Spinal cord (tissue), 10 donors: Measurements from ENCODE around the gene IRAG1. TPM values are rescaled to one million over a fixed set of nuclear protein-coding genes. Genes with fewer than 3 reads are reported as not detected.
"Not testable (repeated sequence)": the region's sequence is repeated elsewhere in the genome, so short reads cannot be mapped to it uniquely, and the experiment has no call there.

ENCODE experiments used
- DNase-seq, 6 donors: peaks; one replicate each; pipeline versions ENCODE4 v3.0.0 to v3.0.0-alpha.2; 2013 to 2015; ENCODE audit warnings: low spot score in 6 of 6, low read depth in 4 of 6
- H3K27ac ChIP-seq: one replicate; pipeline ENCODE4 v1.5.1; 2013; ENCODE audit warnings: low read depth, low read length, control low read depth
- H3K27me3 ChIP-seq: one replicate; pipeline ENCODE4 v1.6.1; 2013; ENCODE audit warnings: low read length; ENCODE audit not compliant: control insufficient read depth, insufficient read depth
- H3K36me3 ChIP-seq: one replicate; pipeline ENCODE4 v1.6.1; 2013; ENCODE audit warnings: low read length; ENCODE audit not compliant: control insufficient read depth, insufficient read depth
- H3K4me1 ChIP-seq: one replicate; pipeline ENCODE4 v1.6.1; 2013; ENCODE audit warnings: low read length; ENCODE audit not compliant: control insufficient read depth, insufficient read depth
- H3K4me3 ChIP-seq: one replicate; pipeline ENCODE4 v1.5.1; 2013; ENCODE audit warnings: low read depth, low read length, control low read depth
- H3K9me3 ChIP-seq: one replicate; pipeline ENCODE4 v1.6.1; 2013; ENCODE audit warnings: low read length; ENCODE audit not compliant: control insufficient read depth, insufficient read depth
- WGBS: methylation state at CpG from one replicate; pipeline ENCODE4 v1.1.5; 2013; ENCODE audit warnings: missing lambda C conversion rate; ENCODE audit not compliant: insufficient coverage; 5-methylcytosine and 5-hydroxymethylcytosine counted together
- polyA plus RNA-seq, 2 donors: library from polyadenylated mRNA; unstranded; fragments of 120-200 nt; gene quantifications; one replicate each; pipeline ENCODE4 v1.2.1, GENCODE V29; 2013; ENCODE audit not compliant: insufficient read length in 2 of 2
- total RNA-seq, 2 donors: library from RNA; depleted of rRNA in 1 of 2; stranded (reverse); fragments of 120-200 nt in 1 of 2; fragments of >200 nt in 1 of 2; gene quantifications; one replicate each; pipeline versions ENCODE4 v1.2.3 to v1.2.4, GENCODE V29; 2013 to 2014
- donor health status: healthy.

IRAG1 gene
- total and polyA plus RNA-seq, 4 donors: 4.2 to 13.8 (median 4.9) TPM

GRCh38 chr11:10686311-10686710 lies 7.2 kb downstream of the IRAG1 start:
- no peak overlapping the region for H3K4me3 ChIP-seq
- no peak overlapping the region for H3K27ac ChIP-seq
- no peaks in the 10 kb centered on the region for H3K27me3 ChIP-seq
- H3K4me1 ChIP-seq: no peaks in the 10 kb centered on the region
- WGBS: 73% methylated on average over 1 of the region's 1 CpG
- no peaks in the 10 kb centered on the region for H3K9me3 ChIP-seq
- no peak for DNase-seq
- no peaks in the 10 kb centered on the region for H3K36me3 ChIP-seq

- Histone ChIP-seq H3K9me3 (no peaks in the 10 kb centered on the region), H3K27ac (no peak overlapping the region), H3K4me3 (no peak overlapping the region), H3K36me3 (no peaks in the 10 kb centered on the region), H3K27me3 (no peaks in the 10 kb centered on the region), H3K4me1 (no peaks in the 10 kb centered on the region)
- no peak for DNase-seq
- WGBS: no CpG with 5 or more reads among the region's 1 CpG
These were observed 10.1 kb downstream of the IRAG1 start for GRCh38 chr11:10683429-10683828.

GRCh38 chr11:10680956-10681487 lies 12.5 kb downstream of the IRAG1 start:
- H3K4me1 ChIP-seq: no peaks in the 10 kb centered on the region
- no peak for DNase-seq
- H3K9me3 ChIP-seq: no peaks in the 10 kb centered on the region
- WGBS: 100% methylated on average over 1 of the region's 3 CpGs
- H3K4me3 ChIP-seq: no peak overlapping the region
- no peak overlapping the region for H3K27ac ChIP-seq
- no peaks in the 10 kb centered on the region for H3K27me3 ChIP-seq
- no peaks in the 10 kb centered on the region for H3K36me3 ChIP-seq

GRCh38 chr11:10680279-10680678 lies 13.3 kb downstream of the IRAG1 start:
- DNase-seq, H3K27ac ChIP-seq, H3K9me3 ChIP-seq, H3K4me3 ChIP-seq, H3K36me3 ChIP-seq, H3K27me3 ChIP-seq, H3K4me1 ChIP-seq: not testable (repeated sequence)
- no CpG with 5 or more reads among the region's 1 CpG for WGBS

- no peak for DNase-seq
- Histone ChIP-seq H3K9me3 (no peaks in the 10 kb centered on the region), H3K27ac (no peak overlapping the region), H3K4me1 (peaks cover 6% of the 10 kb centered on the region), H3K36me3 (no peaks in the 10 kb centered on the region), H3K27me3 (no peaks in the 10 kb centered on the region), H3K4me3 (no peak overlapping the region)
- WGBS: 100% methylated on average over 2 of the region's 4 CpGs
These were observed 13.9 kb downstream of the IRAG1 start for GRCh38 chr11:10679644-10680043.

- WGBS: 85% methylated on average over 2 of the region's 5 CpGs
- H3K9me3 ChIP-seq: no peaks in the 10 kb centered on the region
These were observed 15.5 kb downstream of the IRAG1 start for GRCh38 chr11:10678101-10678500.

GRCh38 chr11:10676919-10677318 lies 16.6 kb downstream of the IRAG1 start:
- no peaks in the 10 kb centered on the region for H3K36me3 ChIP-seq

More at GRCh38 chr11:10678101-10678500, 15.5 kb downstream of the IRAG1 start:
- H3K27ac ChIP-seq: no peak overlapping the region
- DNase-seq: no peak
- no peaks in the 10 kb centered on the region for H3K36me3 ChIP-seq
- peaks cover 6% of the 10 kb centered on the region for H3K4me1 ChIP-seq
- no peaks in the 10 kb centered on the region for H3K27me3 ChIP-seq
- no peak overlapping the region for H3K4me3 ChIP-seq

GRCh38 chr11:10674911-10675440 lies 18.6 kb downstream of the IRAG1 start:
- H3K36me3 ChIP-seq: no peaks in the 10 kb centered on the region
- WGBS: 56% methylated on average over 9 of the region's 10 CpGs
- no peak overlapping the region for H3K4me3 ChIP-seq
- peak in 1 of 6 donors; percentile 9 for DNase-seq
- no peaks in the 10 kb centered on the region for H3K27me3 ChIP-seq
- H3K27ac ChIP-seq: no peak overlapping the region
- H3K9me3 ChIP-seq: no peaks in the 10 kb centered on the region
- peaks cover 6% of the 10 kb centered on the region for H3K4me1 ChIP-seq

More at GRCh38 chr11:10676919-10677318, 16.6 kb downstream of the IRAG1 start:
- 87% methylated on average over 3 of the region's 3 CpGs for WGBS
- Histone ChIP-seq H3K27me3 (no peaks in the 10 kb centered on the region), H3K4me3 (no peak overlapping the region), H3K27ac (no peak overlapping the region), H3K4me1 (peaks cover 6% of the 10 kb centered on the region), H3K9me3 (no peaks in the 10 kb centered on the region)
- no peak for DNase-seq

- Histone ChIP-seq H3K36me3 (no peaks in the 10 kb centered on the region), H3K9me3 (no peaks in the 10 kb centered on the region), H3K27me3 (no peaks in the 10 kb centered on the region), H3K27ac (no peak overlapping the region), H3K4me3 (no peak overlapping the region), H3K4me1 (peaks cover 6% of the 10 kb centered on the region)
- DNase-seq: no peak
- WGBS: 43% methylated on average over 5 of the region's 6 CpGs
These were observed 19.1 kb downstream of the IRAG1 start for GRCh38 chr11:10674440-10674855.

- Histone ChIP-seq H3K4me1 (peaks cover 6% of the 10 kb centered on the region), H3K36me3 (no peaks in the 10 kb centered on the region), H3K27me3 (no peaks in the 10 kb centered on the region), H3K9me3 (no peaks in the 10 kb centered on the region), H3K4me3 (no peak overlapping the region), H3K27ac (no peak overlapping the region)
- 86% methylated on average over 2 of the region's 6 CpGs for WGBS
- DNase-seq: no peak
These were observed 20.0 kb downstream of the IRAG1 start for GRCh38 chr11:10673501-10674062.
